HG02678 (cell line): Measurements from ENCODE around the gene ATL3.
A peak's percentile ranks its signal among the peaks of the same experiment; 100 is the strongest.
"Not testable (repeated sequence)": the region's sequence is repeated elsewhere in the genome, so short reads cannot be mapped to it uniquely, and the experiment has no call there.

Experiments
- ATAC-seq: cut with Tn5 transposase; IDR thresholded peaks from one replicate; pipeline ENCODE4 v1.9.1; 2021; ENCODE audit warnings: mild to moderate bottlenecking, moderate library complexity; ENCODE audit not compliant: unreplicated experiment

ATL3 gene, protein sequence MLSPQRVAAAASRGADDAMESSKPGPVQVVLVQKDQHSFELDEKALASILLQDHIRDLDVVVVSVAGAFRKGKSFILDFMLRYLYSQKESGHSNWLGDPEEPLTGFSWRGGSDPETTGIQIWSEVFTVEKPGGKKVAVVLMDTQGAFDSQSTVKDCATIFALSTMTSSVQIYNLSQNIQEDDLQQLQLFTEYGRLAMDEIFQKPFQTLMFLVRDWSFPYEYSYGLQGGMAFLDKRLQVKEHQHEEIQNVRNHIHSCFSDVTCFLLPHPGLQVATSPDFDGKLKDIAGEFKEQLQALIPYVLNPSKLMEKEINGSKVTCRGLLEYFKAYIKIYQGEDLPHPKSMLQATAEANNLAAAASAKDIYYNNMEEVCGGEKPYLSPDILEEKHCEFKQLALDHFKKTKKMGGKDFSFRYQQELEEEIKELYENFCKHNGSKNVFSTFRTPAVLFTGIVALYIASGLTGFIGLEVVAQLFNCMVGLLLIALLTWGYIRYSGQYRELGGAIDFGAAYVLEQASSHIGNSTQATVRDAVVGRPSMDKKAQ

DNA sequence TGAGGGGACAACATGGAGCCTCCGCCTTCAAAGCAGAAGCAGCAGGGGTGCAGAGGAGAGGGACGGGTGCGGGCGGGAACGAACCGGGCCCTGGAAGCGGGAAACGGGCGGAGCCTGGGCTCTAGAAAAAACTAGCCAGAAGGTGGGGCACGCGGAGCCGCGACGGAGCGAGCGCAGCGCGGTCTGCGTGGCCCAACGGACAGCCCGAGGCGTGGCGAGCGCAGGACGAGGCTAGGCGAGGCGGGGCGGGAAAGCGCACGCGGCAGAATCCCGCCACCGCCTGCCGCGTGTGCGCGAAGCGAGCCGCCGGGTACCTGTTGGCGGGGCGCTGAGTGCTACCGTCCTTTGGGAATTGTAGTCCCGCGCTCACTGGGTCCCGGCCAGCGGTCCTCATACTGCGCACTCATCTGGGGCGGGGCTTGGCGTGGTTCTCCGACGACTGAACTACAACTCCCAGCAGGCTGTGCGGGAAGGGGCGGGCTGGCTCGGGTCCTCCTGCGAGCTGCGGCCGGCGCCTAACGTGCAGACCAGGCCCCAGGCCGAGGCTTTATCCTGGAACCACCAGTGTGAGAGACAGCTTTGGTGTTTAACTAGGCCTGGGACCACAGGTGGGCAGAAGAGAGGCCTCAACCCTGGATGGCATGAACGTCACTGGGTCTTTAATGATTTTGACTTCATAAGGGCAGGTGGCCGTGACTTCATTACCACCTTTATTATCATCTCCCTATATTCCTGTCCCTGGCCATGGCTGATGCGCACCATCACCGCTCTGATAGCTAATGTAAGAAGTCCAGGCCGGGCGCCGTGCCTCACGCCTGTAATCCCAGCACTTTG lies at the start of gene ATL3:
TSS of gene ATL3 (minus strand) at position 55 of the 834 bp plus-strand sequence. CDS start at position 14, 41 bp downstream.
- peak; percentile 92 for ATAC-seq

DNA sequence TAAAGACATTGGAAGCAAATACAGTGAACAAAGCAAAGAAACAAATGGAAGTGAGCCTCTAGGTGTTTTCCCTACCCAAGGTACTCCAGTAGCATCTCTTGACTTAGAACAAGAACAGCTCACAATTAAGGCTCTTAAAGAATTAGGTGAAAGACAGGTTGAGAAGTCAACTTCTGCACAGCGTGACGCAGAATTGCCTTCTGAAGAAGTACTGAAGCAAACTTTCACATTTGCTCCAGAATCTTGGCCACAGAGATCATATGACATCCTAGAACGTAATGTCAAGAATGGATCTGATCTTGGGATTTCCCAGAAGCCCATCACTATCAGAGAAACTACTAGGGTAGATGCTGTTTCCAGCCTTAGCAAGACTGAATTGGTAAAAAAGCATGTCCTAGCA lies 49.4 kb upstream of the ATL3 start:
- ATAC-seq: no peak

DNA sequence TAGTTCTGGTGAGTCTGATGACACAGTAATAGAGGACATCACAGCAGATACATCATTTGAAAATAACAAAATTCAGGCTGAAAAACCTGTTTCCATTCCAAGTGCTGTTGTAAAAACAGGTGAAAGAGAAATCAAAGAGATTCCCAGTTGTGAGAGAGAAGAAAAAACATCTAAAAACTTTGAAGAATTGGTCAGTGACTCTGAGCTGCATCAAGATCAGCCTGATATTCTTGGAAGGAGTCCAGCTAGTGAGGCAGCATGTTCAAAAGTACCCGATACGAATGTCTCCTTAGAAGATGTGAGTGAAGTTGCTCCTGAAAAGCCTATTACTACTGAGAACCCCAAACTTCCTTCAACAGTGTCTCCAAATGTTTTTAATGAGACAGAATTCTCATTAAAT lies 48.8 kb upstream of the ATL3 start:
- ATAC-seq: no peak

DNA sequence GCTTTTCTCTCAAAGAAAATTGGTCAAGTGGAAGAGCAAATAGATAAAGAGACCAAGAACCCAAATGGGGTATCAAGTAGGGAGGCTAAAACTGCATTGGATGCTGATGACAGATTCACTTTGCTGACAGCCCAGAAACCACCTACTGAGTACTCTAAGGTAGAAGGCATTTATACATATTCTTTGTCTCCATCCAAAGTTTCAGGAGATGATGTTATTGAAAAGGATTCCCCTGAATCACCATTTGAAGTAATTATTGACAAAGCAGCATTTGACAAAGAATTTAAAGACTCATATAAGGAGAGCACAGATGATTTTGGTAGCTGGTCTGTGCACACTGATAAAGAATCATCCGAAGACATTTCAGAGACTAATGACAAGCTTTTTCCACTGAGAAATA lies 47.8 kb upstream of the ATL3 start:
- no peak for ATAC-seq

DNA sequence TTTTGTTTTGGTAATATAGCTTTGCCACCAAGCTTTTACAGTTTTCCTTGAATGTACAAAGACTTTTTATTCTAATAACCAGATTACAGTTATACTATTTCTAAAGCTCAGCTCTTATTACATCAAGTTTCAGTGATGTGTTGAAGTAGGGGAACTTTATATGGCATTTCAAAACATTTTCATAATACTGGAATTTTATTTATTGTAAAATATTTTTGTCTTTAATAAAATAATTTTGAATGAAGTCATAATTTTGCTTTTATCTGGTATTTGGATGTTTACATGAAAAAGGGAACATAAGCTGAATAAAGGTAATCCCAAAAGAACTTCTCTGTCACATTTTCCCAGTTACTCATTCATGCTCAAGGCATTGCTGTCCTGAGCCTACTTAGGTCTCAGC lies 44.9 kb upstream of the ATL3 start:
- ATAC-seq: no peak

DNA sequence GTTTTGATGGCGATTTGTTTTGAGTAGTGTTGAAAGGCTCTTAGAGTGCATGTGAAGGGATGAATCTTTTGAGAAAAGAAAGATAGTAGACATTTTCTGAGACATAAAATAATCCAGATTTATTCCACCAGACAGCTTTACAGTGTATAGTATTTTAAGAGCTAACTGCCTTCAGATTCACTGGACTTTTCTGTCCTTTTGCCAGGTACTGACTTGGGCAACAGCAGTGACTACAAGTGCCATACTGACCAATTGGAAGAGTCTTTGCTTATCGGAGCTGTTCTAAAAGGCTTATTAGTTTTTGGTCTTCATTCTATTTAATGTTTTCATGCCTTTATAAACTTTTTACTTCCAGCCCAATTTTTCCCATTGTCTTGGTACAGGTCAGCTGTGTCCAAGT lies 42.6 kb upstream of the ATL3 start:
- no peak for ATAC-seq

DNA sequence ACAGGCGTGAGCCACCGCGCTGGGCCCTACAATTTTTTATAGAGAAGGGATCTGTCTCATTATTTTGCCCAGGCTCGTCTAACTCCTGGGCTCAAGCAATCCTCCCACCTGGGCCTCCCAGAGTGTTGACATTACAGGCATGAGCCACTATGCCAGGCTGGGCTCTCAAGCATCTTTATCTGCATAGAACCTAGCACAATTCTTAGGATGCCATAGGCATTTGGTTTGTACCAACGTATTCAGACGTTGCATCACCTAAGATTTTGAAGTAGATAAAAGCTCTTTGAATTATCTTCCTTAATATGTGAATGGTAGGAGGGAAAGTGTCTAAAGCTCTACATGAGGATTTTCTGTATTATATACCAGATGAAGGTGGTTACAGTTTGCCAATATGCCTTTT lies 40.7 kb upstream of the ATL3 start:
- no peak for ATAC-seq

DNA sequence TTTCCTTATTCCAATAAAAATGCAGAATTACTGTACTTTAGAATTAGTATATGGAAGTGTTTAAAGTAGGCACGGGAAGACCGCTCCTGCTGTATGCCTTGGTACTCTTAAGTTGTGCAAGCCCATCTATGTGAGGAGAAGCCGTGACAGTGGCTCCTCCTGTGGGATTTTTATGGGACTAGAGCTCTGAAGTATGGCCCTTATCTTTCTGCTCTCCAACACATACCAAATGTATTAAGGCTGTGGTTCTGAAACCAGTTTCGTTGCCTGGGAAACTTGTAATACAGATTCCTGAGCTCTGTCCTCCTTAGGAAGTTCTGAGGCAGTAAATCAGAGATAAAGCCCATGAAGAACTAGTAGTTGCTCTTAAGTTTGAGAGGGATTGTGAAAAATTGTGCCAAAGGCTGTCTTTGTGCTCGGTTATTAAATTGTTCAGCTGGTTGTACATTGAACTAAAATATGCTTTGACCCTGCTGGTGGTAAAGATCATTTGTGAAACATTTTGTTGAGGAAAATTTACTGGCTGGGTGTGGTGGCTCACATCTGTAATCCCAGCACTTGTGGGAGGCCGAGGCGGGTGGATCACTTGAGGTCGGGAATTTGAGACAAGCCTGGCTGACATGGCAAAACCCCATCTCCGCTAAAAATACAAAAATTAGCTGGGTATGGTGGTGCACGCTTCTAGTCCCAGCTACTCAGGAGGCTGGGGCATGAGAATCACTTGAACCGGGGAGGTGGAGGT lies 39.5 kb upstream of the ATL3 start:
- ATAC-seq: no peak

DNA sequence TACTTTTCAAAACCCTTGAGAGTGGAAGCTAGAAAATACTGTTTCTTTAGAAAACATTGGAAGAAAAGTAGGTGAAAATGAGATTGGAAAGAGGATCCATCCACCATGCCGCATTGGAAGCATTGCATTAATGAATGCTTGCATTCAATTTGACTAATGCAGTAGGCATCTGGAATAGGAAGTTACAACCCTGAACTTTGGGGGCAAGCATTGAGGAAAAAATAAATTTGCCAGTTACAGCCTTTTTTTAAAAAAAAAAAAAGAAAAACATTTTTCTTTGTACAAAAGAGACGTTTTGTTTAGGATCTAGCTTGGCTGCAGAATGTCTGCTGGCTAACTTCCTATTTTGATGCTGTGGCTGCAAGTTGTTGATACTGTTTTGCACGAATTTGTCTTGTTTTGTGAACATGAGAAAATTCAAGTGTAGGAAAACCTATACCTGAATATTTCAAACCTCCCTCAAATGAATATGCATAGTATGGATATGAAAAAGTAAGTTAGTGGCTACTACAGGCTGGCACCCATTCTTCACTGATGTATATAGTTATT lies 38.2 kb upstream of the ATL3 start:
- no peak for ATAC-seq

GRCh38 chr11:63708764-63709163 lies 37.6 kb upstream of the ATL3 start:
- no peak for ATAC-seq

DNA sequence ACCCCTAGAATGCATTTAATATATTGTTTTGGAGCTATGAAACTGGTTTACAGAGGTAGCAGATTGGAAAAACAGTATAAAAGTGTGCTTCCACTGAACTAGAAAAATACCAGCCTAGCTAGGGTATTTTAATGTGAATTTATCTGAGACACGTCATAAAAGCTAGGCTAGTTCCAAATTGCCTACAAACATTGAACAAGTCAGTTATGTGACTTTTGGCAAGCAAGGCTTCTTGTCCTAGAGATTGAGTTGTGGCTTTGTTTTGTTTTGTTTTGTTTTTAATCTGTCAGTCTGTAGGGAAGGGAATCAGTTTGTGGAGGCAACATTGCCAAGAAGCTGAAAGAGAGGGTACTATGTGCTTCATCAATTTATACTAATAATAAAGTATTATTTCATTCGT lies 34.4 kb upstream of the ATL3 start:
- no peak for ATAC-seq

- ATAC-seq: no peak
Measured at GRCh38 chr11:63699896-63700295, 28.7 kb upstream of the ATL3 start.

DNA sequence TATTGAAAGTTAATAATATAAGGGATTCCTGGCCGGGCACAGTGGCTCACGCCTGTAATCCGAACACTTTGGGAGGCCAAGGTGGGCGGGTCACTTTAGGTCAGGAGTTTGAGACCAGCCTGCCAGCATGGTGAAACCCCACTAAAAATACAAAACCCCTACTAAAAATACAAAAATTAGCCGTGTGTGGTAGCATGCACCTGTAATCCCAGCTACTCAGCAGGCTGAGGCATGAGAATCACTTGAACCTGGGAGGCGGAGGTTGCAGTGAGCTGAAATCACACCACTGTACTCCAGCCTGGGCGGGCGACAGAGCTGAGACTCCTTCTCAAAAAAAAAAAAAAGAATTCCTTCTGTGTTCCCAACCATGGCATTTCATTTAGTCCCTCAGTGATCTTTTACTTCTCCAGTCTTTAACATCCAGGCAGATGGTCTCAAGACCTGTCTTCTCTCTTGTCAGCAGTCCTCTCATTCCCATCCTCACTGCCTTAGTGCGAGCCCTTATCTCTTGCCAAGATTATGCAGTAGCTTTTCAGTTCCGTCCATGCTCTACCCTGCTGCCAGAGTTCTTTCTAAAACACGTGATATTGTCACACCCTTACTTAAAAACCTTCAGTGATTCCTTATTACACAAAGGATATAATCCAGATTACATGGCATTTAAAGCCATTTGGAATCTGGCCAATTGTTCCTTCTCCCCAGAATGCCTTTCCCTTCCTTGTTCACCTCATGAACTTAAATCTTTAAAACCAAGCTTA lies 28.0 kb upstream of the ATL3 start:
- ATAC-seq: no peak

GRCh38 chr11:63694596-63694995 lies 23.4 kb upstream of the ATL3 start:
- no peak for ATAC-seq

GRCh38 chr11:63687845-63688244 lies 16.7 kb upstream of the ATL3 start:
- ATAC-seq: no peak

DNA sequence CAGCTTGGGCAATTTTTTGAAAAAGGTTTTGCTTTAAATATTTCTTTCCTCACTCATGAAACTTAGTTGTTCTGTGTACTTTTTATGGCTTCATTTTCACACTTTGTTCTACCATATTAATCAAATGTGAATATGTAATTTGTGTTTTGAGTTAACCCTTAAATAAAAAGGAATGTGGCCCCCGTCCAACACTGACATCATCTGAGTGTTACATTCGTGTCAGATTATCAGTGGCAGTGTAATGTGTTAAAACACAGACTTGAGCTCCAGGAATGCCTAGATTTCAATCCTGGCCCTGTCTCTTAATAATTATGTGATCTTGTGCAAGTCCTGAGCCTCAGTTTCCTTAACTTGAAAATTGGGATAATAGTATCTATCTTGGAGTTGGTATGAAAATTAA lies 15.8 kb upstream of the ATL3 start:
- ATAC-seq: no peak

GRCh38 chr11:63685158-63685721 lies 14.1 kb upstream of the ATL3 start:
- not testable (repeated sequence) for ATAC-seq

DNA sequence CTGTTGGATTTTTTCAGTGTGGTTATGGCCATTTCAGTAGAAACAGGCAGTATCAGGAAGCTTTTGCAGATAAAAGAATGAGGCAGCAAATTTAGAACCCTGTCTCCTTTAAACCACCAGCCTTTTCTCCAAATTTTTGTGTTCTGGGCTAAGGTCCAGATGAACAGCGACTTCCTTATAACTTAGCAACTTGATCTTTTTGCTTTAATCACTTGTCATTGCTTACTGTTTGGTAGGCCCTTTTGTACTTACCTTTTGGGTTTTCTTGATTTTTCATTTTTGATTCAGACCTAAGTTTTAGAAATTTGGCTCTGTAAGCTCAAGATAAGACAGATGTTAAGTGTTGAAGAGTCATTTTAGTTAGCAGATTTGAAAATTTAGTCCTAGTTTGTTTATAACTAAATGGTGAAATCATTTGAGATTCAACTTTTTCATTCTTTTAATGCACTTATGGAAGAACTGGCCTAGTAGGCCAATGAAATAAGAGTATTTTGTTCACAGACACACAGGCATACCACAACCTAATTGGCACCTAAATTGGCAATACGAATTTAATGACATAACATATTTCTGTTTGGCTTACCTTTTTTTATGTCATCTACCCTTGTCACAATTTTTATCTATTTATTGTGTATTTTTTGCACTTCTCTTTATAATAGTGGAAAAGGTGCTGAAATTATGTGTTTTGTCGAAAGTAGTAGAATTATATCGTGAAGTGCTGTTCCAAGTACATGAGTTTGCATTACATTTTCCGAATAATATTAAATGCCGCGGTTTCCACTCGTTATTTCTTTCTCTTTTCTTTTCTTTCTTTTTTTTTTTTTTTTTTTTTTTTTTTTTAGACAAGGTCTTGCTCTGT lies 12.2 kb upstream of the ATL3 start:
- ATAC-seq: no peak
